Measurements from ENCODE around the gene KIF26B.

KIF26B gene

DNA sequence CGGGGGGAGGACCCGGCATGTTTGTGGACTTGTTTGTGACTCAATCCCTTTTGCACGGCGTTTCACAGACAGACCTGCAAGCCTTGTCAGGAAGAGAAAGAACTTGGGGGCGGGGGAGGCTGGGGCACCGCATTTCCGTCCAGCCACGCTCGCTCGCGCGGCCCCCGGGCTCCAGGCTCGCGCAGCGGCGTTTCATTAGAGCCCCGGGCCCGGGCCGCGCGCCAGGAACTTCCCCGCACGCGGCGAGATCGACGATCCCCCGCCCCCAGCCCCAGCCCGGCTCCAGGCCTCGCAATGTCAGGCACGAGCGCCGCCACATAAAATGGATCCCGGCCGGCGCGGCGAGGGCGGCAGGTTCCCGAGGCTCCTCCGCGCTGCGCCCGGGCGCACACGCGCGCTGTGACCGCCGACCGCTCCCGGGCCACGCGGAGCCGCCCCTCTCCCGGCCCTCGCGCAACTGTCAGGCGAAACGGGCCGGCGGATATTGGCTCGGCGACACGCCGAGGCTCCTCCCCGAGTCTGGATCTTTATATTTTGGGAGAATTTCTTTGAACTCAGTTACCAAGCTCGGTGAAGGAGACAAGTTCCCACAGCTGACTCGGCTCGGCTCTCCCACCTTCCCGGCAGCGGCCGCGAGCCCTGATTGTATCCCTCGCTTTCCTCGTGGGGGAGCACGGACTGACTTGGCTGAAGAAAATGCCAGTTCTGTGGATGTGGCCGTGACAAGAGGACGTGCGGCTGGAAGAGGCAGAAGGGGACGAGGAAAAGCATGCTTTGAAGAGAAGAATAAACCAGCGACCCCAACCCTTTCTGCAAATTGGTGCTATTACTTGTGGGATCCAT lies at the start of gene KIF26B:
Gene KIF26B (plus strand): TSS at position 557 of the 843 bp plus-strand sequence. CDS start 440 bp downstream, outside the sequence.
- H3K27ac Mint-ChIP-seq = no peak within 1 kb of the TSS
- H3K27me3 Mint-ChIP-seq = peaks cover 53% of the 10 kb centered on the region
- H3K36me3 Mint-ChIP-seq = peaks cover 3% of the 10 kb centered on the region
- peaks cover 7% of the 10 kb centered on the region for H3K9me3 Mint-ChIP-seq
- peaks cover 16% of the 10 kb centered on the region for H3K4me1 Mint-ChIP-seq
- H3K4me3 Mint-ChIP-seq = peak within 1 kb of the TSS; percentile 82

GRCh38 chr1:245105042-245105441 lies 49.7 kb upstream of the KIF26B start:
- Mint-ChIP-seq H3K36me3 (peaks cover 3% of the 10 kb centered on the region), H3K4me3 (no peak overlapping the region), H3K27me3 (no peaks in the 10 kb centered on the region), H3K4me1 (no peaks in the 10 kb centered on the region), H3K27ac (no peak overlapping the region), H3K9me3 (no peaks in the 10 kb centered on the region)

DNA sequence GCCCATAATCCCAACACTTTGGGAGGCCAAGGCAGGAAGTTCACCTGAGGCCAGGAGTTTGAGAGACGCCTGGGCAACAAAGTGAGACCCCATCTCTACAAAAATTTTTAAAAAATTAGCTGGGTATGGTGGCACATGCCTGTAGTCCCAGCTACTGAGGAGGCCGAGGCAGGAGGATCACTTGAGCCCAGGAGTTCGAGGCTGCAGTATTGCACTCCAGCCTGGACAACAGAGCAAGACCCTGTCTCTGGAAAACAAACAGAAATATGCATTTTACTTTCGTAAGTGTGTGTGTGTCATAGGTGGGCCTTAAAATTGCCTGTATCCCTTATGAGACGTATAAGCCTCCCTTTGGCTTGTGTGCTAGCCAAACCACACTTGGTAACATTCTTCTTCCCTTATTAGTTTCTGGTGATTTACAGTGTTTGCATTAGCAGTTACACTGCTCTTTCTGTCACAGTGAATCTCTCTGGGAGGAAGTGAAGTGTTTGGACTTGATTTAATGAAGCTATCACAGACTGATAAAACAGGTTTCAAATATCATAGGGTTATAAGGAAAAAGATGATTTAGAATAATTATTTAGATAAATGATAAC lies 48.9 kb upstream of the KIF26B start:
- H3K4me1 Mint-ChIP-seq = no peaks in the 10 kb centered on the region
- peaks cover 3% of the 10 kb centered on the region for H3K36me3 Mint-ChIP-seq
- no peaks in the 10 kb centered on the region for H3K9me3 Mint-ChIP-seq
- H3K27ac Mint-ChIP-seq = no peak overlapping the region
- H3K4me3 Mint-ChIP-seq = no peak overlapping the region
- H3K27me3 Mint-ChIP-seq = no peaks in the 10 kb centered on the region

GRCh38 chr1:245107776-245108114 lies 47.0 kb upstream of the KIF26B start:
- no peaks in the 10 kb centered on the region for H3K9me3 Mint-ChIP-seq

DNA sequence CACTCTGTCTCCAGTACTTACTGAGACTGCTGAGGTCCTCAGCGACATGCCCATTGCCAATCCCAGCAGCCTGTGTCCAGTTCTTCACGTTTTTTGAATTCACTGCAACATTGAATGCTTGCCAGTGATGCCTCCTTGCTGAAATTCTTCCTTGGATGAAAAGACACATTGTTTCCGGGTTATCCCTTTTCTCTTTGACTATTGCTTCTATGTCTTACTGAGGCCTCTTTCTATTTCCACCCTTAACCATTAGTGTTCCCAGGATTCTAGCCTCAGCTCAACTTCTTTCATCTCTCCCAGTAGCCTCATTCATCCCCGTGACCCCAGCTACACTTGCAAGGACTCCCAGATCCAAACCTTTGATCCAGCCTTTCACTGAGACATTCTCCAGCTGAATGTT lies 46.5 kb upstream of the KIF26B start:
- Mint-ChIP-seq H3K4me3 (no peak overlapping the region), H3K4me1 (no peaks in the 10 kb centered on the region), H3K9me3 (no peaks in the 10 kb centered on the region), H3K27me3 (no peaks in the 10 kb centered on the region), H3K36me3 (peaks cover 3% of the 10 kb centered on the region), H3K27ac (no peak overlapping the region)

More at GRCh38 chr1:245107776-245108114, 47.0 kb upstream of the KIF26B start:
- H3K4me3 Mint-ChIP-seq = no peak overlapping the region
- no peaks in the 10 kb centered on the region for H3K27me3 Mint-ChIP-seq
- H3K36me3 Mint-ChIP-seq = peaks cover 3% of the 10 kb centered on the region
- H3K27ac Mint-ChIP-seq = no peak overlapping the region
- no peaks in the 10 kb centered on the region for H3K4me1 Mint-ChIP-seq

DNA sequence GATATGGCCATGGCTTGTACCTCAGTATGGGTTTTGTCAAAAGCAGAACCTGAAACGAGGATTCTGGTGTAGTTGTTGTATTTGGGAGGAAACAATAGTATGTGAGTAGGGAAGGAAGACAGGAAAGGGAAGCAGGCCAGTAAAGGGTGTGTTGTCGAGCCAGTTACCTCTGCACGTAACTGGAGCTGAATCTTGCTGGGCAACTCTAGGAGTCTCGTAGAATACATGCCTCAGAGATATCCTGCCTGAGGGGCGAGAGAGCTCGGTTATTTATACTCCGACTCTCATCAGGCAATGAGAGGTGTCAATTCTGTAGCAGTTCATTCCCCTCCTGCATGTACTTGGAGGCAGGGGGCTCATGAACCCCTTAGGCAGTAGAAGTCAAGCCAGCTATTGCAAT lies 45.9 kb upstream of the KIF26B start:
- Mint-ChIP-seq H3K27ac (no peak overlapping the region), H3K9me3 (no peaks in the 10 kb centered on the region), H3K36me3 (peaks cover 3% of the 10 kb centered on the region), H3K4me3 (no peak overlapping the region), H3K4me1 (no peaks in the 10 kb centered on the region), H3K27me3 (no peaks in the 10 kb centered on the region)

GRCh38 chr1:245110406-245110805 lies 44.4 kb upstream of the KIF26B start:
- H3K27me3 Mint-ChIP-seq = no peaks in the 10 kb centered on the region
- no peak overlapping the region for H3K4me3 Mint-ChIP-seq
- no peaks in the 10 kb centered on the region for H3K9me3 Mint-ChIP-seq
- no peak overlapping the region for H3K27ac Mint-ChIP-seq
- H3K4me1 Mint-ChIP-seq = no peaks in the 10 kb centered on the region
- H3K36me3 Mint-ChIP-seq = no peaks in the 10 kb centered on the region

DNA sequence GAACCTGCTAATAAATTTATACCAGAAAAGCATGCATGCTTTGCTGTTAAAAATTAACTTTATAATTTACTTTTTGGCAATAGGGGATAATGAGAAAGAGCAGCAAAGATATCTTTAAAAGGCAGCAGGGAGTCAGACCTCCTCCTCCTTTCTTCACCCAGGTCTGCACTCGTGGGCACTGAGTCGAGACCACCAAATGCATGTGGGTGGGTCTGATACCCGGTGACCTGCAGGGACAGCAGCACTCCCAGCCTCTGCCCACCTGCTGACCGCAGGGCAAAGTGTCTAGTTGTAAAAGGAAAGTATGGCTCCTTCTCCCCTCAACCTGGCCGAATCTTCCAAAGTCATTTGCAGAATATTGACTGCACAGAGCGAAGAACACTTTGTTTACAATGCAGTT lies 43.7 kb upstream of the KIF26B start:
- H3K27ac Mint-ChIP-seq = no peak overlapping the region
- no peaks in the 10 kb centered on the region for H3K27me3 Mint-ChIP-seq
- no peaks in the 10 kb centered on the region for H3K4me1 Mint-ChIP-seq
- no peaks in the 10 kb centered on the region for H3K9me3 Mint-ChIP-seq
- no peak overlapping the region for H3K4me3 Mint-ChIP-seq
- no peaks in the 10 kb centered on the region for H3K36me3 Mint-ChIP-seq

DNA sequence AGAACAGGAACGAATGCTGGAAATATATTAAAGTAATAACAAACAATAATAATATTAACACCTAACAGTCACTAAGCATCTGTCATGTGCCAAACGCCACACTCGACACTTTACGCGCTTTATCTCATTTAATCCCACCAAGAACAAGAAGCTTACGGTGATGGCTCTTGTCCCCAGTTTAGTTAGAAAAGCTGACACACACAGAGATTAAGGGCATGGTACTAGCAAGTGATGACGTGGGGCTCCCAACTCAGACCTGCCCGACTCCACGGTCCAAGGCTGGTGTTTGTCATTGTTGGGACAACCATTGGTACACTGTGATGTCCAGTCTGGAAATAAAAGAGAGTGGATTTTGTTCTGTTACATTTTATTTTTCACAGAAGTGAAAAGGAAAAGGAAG lies 41.1 kb upstream of the KIF26B start:
- Mint-ChIP-seq H3K27ac (no peak overlapping the region), H3K27me3 (no peaks in the 10 kb centered on the region), H3K4me3 (no peak overlapping the region), H3K4me1 (no peaks in the 10 kb centered on the region), H3K9me3 (no peaks in the 10 kb centered on the region), H3K36me3 (no peaks in the 10 kb centered on the region)

- H3K27me3 Mint-ChIP-seq = no peaks in the 10 kb centered on the region
- no peaks in the 10 kb centered on the region for H3K9me3 Mint-ChIP-seq
- H3K4me1 Mint-ChIP-seq = no peaks in the 10 kb centered on the region
- no peak overlapping the region for H3K27ac Mint-ChIP-seq
- H3K4me3 Mint-ChIP-seq = no peak overlapping the region
- no peaks in the 10 kb centered on the region for H3K36me3 Mint-ChIP-seq
These were observed 38.7 kb upstream of the KIF26B start for GRCh38 chr1:245116131-245116530.

GRCh38 chr1:245116751-245117150 lies 38.0 kb upstream of the KIF26B start:
- Mint-ChIP-seq H3K36me3 (no peaks in the 10 kb centered on the region), H3K4me1 (no peaks in the 10 kb centered on the region)

GRCh38 chr1:245118066-245118465 lies 36.7 kb upstream of the KIF26B start:
- Mint-ChIP-seq H3K4me3 (no peak overlapping the region), H3K9me3 (no peaks in the 10 kb centered on the region), H3K4me1 (no peaks in the 10 kb centered on the region), H3K36me3 (no peaks in the 10 kb centered on the region), H3K27me3 (no peaks in the 10 kb centered on the region), H3K27ac (no peak overlapping the region)

More at GRCh38 chr1:245116751-245117150, 38.0 kb upstream of the KIF26B start:
- Mint-ChIP-seq H3K9me3 (no peaks in the 10 kb centered on the region), H3K4me3 (no peak overlapping the region), H3K27ac (no peak overlapping the region), H3K27me3 (no peaks in the 10 kb centered on the region)

DNA sequence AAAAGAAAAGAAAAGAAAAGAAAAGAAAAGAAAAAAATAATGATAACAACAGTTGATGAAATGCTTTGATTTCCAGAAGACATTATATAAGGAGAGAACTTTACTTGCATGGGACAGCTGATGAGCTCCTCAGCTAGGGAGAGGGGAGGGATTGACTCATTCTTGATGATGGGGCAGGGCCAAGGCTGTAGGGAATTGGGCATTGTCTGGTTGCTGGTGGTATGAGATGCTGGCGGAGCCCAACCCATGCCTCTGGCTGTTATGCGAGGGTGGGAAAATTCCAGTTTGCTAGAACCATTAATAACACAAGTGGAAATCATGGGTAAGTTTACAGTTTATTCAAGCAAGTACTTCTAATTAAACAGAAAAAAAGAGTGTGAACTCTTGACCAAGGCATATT lies 36.0 kb upstream of the KIF26B start:
- H3K27ac Mint-ChIP-seq = no peak overlapping the region
- no peak overlapping the region for H3K4me3 Mint-ChIP-seq
- no peaks in the 10 kb centered on the region for H3K9me3 Mint-ChIP-seq
- H3K27me3 Mint-ChIP-seq = no peaks in the 10 kb centered on the region
- H3K4me1 Mint-ChIP-seq = no peaks in the 10 kb centered on the region
- H3K36me3 Mint-ChIP-seq = no peaks in the 10 kb centered on the region

DNA sequence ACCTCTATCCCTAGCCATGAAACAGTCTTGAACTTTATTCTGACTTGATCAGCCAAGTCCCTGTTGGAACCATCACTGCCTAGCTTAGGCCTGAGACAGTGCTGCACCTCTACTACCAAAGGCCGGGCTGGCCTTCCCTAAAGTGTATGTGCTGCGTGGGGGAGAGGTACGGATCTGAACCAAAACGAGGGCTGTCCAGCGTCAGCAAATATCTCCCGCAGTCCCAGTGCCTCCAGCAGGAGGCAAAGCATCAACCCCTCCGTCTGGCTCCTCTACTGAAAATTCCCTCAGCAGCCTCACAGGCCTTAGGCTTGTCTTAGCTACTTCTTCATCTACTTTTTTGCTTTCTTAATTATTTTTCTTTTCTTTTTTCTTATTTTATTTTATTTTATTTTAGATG lies 33.3 kb upstream of the KIF26B start:
- H3K9me3 Mint-ChIP-seq = no peaks in the 10 kb centered on the region
- H3K4me1 Mint-ChIP-seq = no peaks in the 10 kb centered on the region
- H3K4me3 Mint-ChIP-seq = no peak overlapping the region
- H3K27me3 Mint-ChIP-seq = no peaks in the 10 kb centered on the region
- H3K27ac Mint-ChIP-seq = no peak overlapping the region
- no peaks in the 10 kb centered on the region for H3K36me3 Mint-ChIP-seq

- Mint-ChIP-seq H3K27me3 (peaks cover 2% of the 10 kb centered on the region), H3K36me3 (no peaks in the 10 kb centered on the region), H3K4me1 (no peaks in the 10 kb centered on the region), H3K9me3 (no peaks in the 10 kb centered on the region), H3K4me3 (no peak overlapping the region), H3K27ac (no peak overlapping the region)
These were observed 30.5 kb upstream of the KIF26B start for GRCh38 chr1:245124241-245124640.

DNA sequence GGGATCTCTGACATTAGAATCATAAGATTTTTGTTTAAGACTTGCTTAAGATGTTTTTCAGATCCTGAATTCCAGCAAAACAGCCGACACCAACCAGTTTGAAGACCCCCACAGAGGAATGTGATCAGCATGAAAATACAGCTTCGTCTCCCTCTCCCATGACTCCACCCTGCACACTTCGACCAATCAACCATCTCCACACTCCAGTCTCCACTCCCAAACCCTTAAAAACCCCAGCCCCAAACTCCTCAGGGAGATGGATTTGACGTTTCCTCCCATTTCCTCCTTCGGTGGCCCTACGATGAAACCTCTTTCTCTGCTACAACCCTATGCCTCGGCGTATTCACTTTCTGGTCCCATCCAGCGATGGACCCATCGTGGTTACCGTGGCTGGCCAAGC lies 30.1 kb upstream of the KIF26B start:
- Mint-ChIP-seq H3K4me3 (no peak overlapping the region), H3K27ac (no peak overlapping the region), H3K27me3 (peaks cover 4% of the 10 kb centered on the region), H3K9me3 (no peaks in the 10 kb centered on the region), H3K4me1 (no peaks in the 10 kb centered on the region), H3K36me3 (no peaks in the 10 kb centered on the region)

Data from activated naive CD4-positive, alpha-beta T cell treated with anti-CD3 and anti-CD28 coated beads, Interleukin-2, amount 50 U/mL, for 24 hours (primary cell).